Measurements from ENCODE around the gene DMTF1.
"Not testable (repeated sequence)": the region's sequence is repeated elsewhere in the genome, so short reads cannot be mapped to it uniquely, and the experiment has no call there.

The DMTF1 gene

GRCh38 chr7:87113904-87114303 is 38.3 kb upstream of the DMTF1 start:
- H2AK5ac ChIP-seq (ENCODE audit: low read depth, low read length); H2BK120ac ChIP-seq (ENCODE audit: low read depth, low read length); H3K27ac ChIP-seq (replicated peaks; ENCODE audit: low read length); H4K8ac ChIP-seq (ENCODE audit: low read depth, low read length); H2AFZ ChIP-seq (ENCODE audit: low read length); H4K91ac ChIP-seq (ENCODE audit: low read depth, low read length, poor library complexity); H2BK5ac ChIP-seq (ENCODE audit: low read length); H3K9me3 ChIP-seq (replicated peaks in 1 of 2; ENCODE audit: control insufficient read depth in 2 of 2, insufficient read depth in 1 of 2, low read depth in 1 of 2, low read length in 2 of 2); H3K18ac ChIP-seq (ENCODE audit: low read length); H3K4ac ChIP-seq (ENCODE audit: low read length); H3K4me1 ChIP-seq (ENCODE audit: control insufficient read depth in 2 of 2, insufficient read depth in 1 of 2, low read depth in 1 of 2, low read length in 2 of 2); H3K9ac ChIP-seq (ENCODE audit: low read depth, low read length, poor library complexity); H3K79me1 ChIP-seq (ENCODE audit: low read depth, low read length); H3K23ac ChIP-seq (ENCODE audit: low read depth, low read length, poor library complexity); H2BK15ac ChIP-seq (ENCODE audit: low read length); H2BK12ac ChIP-seq (ENCODE audit: low read length); DNase-seq (ENCODE audit: low spot score); H3K4me3 ChIP-seq (ENCODE audit: low read length in 2 of 2); H3K27me3 ChIP-seq (ENCODE audit: control insufficient read depth in 3 of 3, insufficient read depth in 3 of 3, low read depth in 1 of 3, low read length in 3 of 3); H3K36me3 ChIP-seq (replicated peaks in 1 of 2; ENCODE audit: control insufficient read depth in 2 of 2, insufficient read depth in 2 of 2, low read length in 2 of 2); H3K14ac ChIP-seq (ENCODE audit: low read length); H3K4me2 ChIP-seq (ENCODE audit: insufficient read depth, low read length, poor library complexity, severe bottlenecking): not testable (repeated sequence)
- WGBS, 2 donors (ENCODE audit: extremely low coverage in 2 of 2, insufficient read length in 2 of 2, insufficient replicate concordance in 1 of 2) = no CpG with 5 or more reads among the region's 3 CpGs

DNA sequence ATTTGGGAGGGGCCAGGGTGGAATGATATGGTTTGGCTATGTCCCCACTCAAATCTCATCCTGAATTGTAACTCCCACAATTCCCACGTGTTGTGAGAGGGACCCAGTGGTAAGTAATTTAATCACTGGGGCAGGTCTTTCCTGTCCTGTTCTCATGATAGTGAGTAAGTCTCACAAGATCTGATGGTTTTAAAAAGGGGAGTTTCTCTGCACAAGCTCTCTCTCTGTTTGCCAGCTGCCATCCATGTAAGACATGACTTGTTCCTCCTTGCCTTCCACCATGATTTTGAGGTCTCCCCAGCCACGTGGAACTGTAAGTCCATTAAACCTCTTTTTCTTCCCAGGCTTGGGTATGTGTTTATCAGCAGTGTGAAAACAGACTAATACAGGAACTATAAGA is 36.5 kb upstream of the DMTF1 start:
- H3K79me1 ChIP-seq (ENCODE audit: low read depth, low read length); H2BK120ac ChIP-seq (ENCODE audit: low read depth, low read length); H3K23ac ChIP-seq (ENCODE audit: low read depth, low read length, poor library complexity); H3K18ac ChIP-seq (ENCODE audit: low read length); H3K4me3 ChIP-seq (ENCODE audit: low read length in 2 of 2); H2AK5ac ChIP-seq (ENCODE audit: low read depth, low read length); H3K9ac ChIP-seq (ENCODE audit: low read depth, low read length, poor library complexity); H2AFZ ChIP-seq (ENCODE audit: low read length); H3K36me3 ChIP-seq (replicated peaks in 1 of 2; ENCODE audit: control insufficient read depth in 2 of 2, insufficient read depth in 2 of 2, low read length in 2 of 2); H3K27ac ChIP-seq (replicated peaks; ENCODE audit: low read length); H3K14ac ChIP-seq (ENCODE audit: low read length); H4K91ac ChIP-seq (ENCODE audit: low read depth, low read length, poor library complexity); H3K4ac ChIP-seq (ENCODE audit: low read length); H3K9me3 ChIP-seq (replicated peaks in 1 of 2; ENCODE audit: control insufficient read depth in 2 of 2, insufficient read depth in 1 of 2, low read depth in 1 of 2, low read length in 2 of 2); H3K4me1 ChIP-seq (ENCODE audit: control insufficient read depth in 2 of 2, insufficient read depth in 1 of 2, low read depth in 1 of 2, low read length in 2 of 2); H2BK12ac ChIP-seq (ENCODE audit: low read length); H2BK15ac ChIP-seq (ENCODE audit: low read length); H3K27me3 ChIP-seq (ENCODE audit: control insufficient read depth in 3 of 3, insufficient read depth in 3 of 3, low read depth in 1 of 3, low read length in 3 of 3); H3K4me2 ChIP-seq (ENCODE audit: insufficient read depth, low read length, poor library complexity, severe bottlenecking); H2BK5ac ChIP-seq (ENCODE audit: low read length); H4K8ac ChIP-seq (ENCODE audit: low read depth, low read length); DNase-seq (ENCODE audit: low spot score): not testable (repeated sequence)
- no CpG with 5 or more reads among the region's 2 CpGs for WGBS, 2 donors (ENCODE audit: extremely low coverage in 2 of 2, insufficient read length in 2 of 2, insufficient replicate concordance in 1 of 2)

DNA sequence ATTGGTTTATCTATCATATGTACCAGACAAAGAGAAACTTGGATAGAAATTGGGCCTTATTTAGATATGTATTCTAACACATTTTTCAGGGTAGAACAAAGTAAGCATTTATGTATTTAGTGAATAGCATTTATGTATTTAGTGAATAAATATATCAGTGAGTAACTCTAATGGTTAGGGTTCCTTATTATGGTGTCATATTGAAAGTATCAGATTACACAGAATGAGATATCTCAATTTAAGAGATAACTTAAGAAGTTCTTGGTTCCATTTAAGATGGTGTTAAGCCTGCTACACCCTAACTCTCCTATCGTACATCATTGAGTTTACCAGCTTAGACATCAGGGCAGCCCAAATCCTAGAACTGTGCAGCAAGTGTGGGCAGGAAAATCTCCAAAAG is 35.9 kb upstream of the DMTF1 start:
- H3K27ac ChIP-seq (replicated peaks; ENCODE audit: low read length) = no peak overlapping the region
- H3K79me1 ChIP-seq (ENCODE audit: low read depth, low read length) = no peaks in the 10 kb centered on the region
- H3K4me3 ChIP-seq (ENCODE audit: low read length in 2 of 2) = no peak overlapping the region
- no CpG with 5 or more reads among the region's 1 CpG for WGBS, 2 donors (ENCODE audit: extremely low coverage in 2 of 2, insufficient read length in 2 of 2, insufficient replicate concordance in 1 of 2)
- H2BK120ac ChIP-seq (ENCODE audit: low read depth, low read length) = no peak overlapping the region
- H2BK5ac ChIP-seq (ENCODE audit: low read length) = no peak overlapping the region
- no peaks in the 10 kb centered on the region for H3K36me3 ChIP-seq (replicated peaks in 1 of 2; ENCODE audit: control insufficient read depth in 2 of 2, insufficient read depth in 2 of 2, low read length in 2 of 2)
- H2BK15ac ChIP-seq (ENCODE audit: low read length) = no peak overlapping the region
- no peak overlapping the region for H4K91ac ChIP-seq (ENCODE audit: low read depth, low read length, poor library complexity)
- H2AK5ac ChIP-seq (ENCODE audit: low read depth, low read length) = no peak overlapping the region
- H3K18ac ChIP-seq (ENCODE audit: low read length) = no peak overlapping the region
- no peak overlapping the region for H3K23ac ChIP-seq (ENCODE audit: low read depth, low read length, poor library complexity)
- H4K8ac ChIP-seq (ENCODE audit: low read depth, low read length) = no peak overlapping the region
- H3K14ac ChIP-seq (ENCODE audit: low read length) = no peak overlapping the region
- no peak overlapping the region for H3K4ac ChIP-seq (ENCODE audit: low read length)
- H2BK12ac ChIP-seq (ENCODE audit: low read length) = no peak overlapping the region
- H3K4me1 ChIP-seq (ENCODE audit: control insufficient read depth in 2 of 2, insufficient read depth in 1 of 2, low read depth in 1 of 2, low read length in 2 of 2) = no peaks in the 10 kb centered on the region
- peaks cover 0 to 5% of the 10 kb centered on the region in 2 donors for H3K9me3 ChIP-seq (replicated peaks in 1 of 2; ENCODE audit: control insufficient read depth in 2 of 2, insufficient read depth in 1 of 2, low read depth in 1 of 2, low read length in 2 of 2)
- DNase-seq (ENCODE audit: low spot score) = no peak
- no peak overlapping the region for H3K9ac ChIP-seq (ENCODE audit: low read depth, low read length, poor library complexity)
- H3K27me3 ChIP-seq (ENCODE audit: control insufficient read depth in 3 of 3, insufficient read depth in 3 of 3, low read depth in 1 of 3, low read length in 3 of 3) = no peaks in the 10 kb centered on the region
- no peak overlapping the region for H3K4me2 ChIP-seq (ENCODE audit: insufficient read depth, low read length, poor library complexity, severe bottlenecking)
- no peak overlapping the region for H2AFZ ChIP-seq (ENCODE audit: low read length)

- Histone ChIP-seq H3K9me3 (replicated peaks in 1 of 2; ENCODE audit: control insufficient read depth in 2 of 2, insufficient read depth in 1 of 2, low read depth in 1 of 2, low read length in 2 of 2) (no peaks in the 10 kb centered on the region), H3K27ac (replicated peaks; ENCODE audit: low read length) (no peak overlapping the region), H3K4me2 (ENCODE audit: insufficient read depth, low read length, poor library complexity, severe bottlenecking) (no peak overlapping the region), H4K8ac (ENCODE audit: low read depth, low read length) (no peak overlapping the region), H3K36me3 (replicated peaks in 1 of 2; ENCODE audit: control insufficient read depth in 2 of 2, insufficient read depth in 2 of 2, low read length in 2 of 2) (no peaks in the 10 kb centered on the region), H3K9ac (ENCODE audit: low read depth, low read length, poor library complexity) (no peak overlapping the region), H2BK15ac (ENCODE audit: low read length) (no peak overlapping the region), H3K18ac (ENCODE audit: low read length) (no peak overlapping the region), H2AFZ (ENCODE audit: low read length) (no peak overlapping the region), H3K14ac (ENCODE audit: low read length) (no peak overlapping the region), H2BK120ac (ENCODE audit: low read depth, low read length) (no peak overlapping the region), H3K23ac (ENCODE audit: low read depth, low read length, poor library complexity) (no peak overlapping the region), H3K27me3 (ENCODE audit: control insufficient read depth in 3 of 3, insufficient read depth in 3 of 3, low read depth in 1 of 3, low read length in 3 of 3) (no peaks in the 10 kb centered on the region), H4K91ac (ENCODE audit: low read depth, low read length, poor library complexity) (no peak overlapping the region), H3K4ac (ENCODE audit: low read length) (no peak overlapping the region), H2BK5ac (ENCODE audit: low read length) (no peak overlapping the region), H2AK5ac (ENCODE audit: low read depth, low read length) (no peak overlapping the region), H3K79me1 (ENCODE audit: low read depth, low read length) (no peaks in the 10 kb centered on the region), H3K4me1 (ENCODE audit: control insufficient read depth in 2 of 2, insufficient read depth in 1 of 2, low read depth in 1 of 2, low read length in 2 of 2) (no peaks in the 10 kb centered on the region), H3K4me3 (ENCODE audit: low read length in 2 of 2) (no peak overlapping the region), H2BK12ac (ENCODE audit: low read length) (no peak overlapping the region)
- no CpG with 5 or more reads among the region's 2 CpGs for WGBS, 2 donors (ENCODE audit: extremely low coverage in 2 of 2, insufficient read length in 2 of 2, insufficient replicate concordance in 1 of 2)
- no peak for DNase-seq (ENCODE audit: low spot score)
Measured at GRCh38 chr7:87119581-87119980, 32.7 kb upstream of the DMTF1 start.
